Peyer's patch (tissue), 4 donors: ENCODE results near the gene NKD1. TPM values are rescaled to one million over a fixed set of nuclear protein-coding genes. Genes with fewer than 3 reads are reported as not detected.

Experiments
- DNase-seq, 3 donors: peaks; one replicate each; pipeline ENCODE4 v3.0.0-alpha.2; 2017 to 2019
- H3K27ac ChIP-seq, 4 donors: fragments of 200-600 bp; sonication (generic); one replicate each; pipeline ENCODE4 v1.5.1; 2016 to 2019
- H3K27me3 ChIP-seq, 2 donors: fragments of 200-600 bp; sonication (generic); one replicate each; pipeline ENCODE4 v1.5.1; 2019
- H3K36me3 ChIP-seq, 3 donors: fragments of 200-600 bp; sonication (generic); one replicate each; pipeline ENCODE4 v1.5.1; 2016 to 2019
- H3K4me1 ChIP-seq, 4 donors: fragments of 200-600 bp; sonication (generic); one replicate each; pipeline ENCODE4 v1.5.1; 2016 to 2019
- H3K4me3 ChIP-seq, 4 donors: fragments of 200-600 bp; sonication (generic); 1 replicate in 3 of 4; 2 replicates in 1 of 4; pipeline ENCODE4 v1.5.1; 2016 to 2019; ENCODE audit warnings: mild to moderate bottlenecking in 1 of 4
- H3K9me3 ChIP-seq, 4 donors: fragments of 200-600 bp; sonication (generic); one replicate each; pipeline ENCODE4 v1.5.1; 2016 to 2019; ENCODE audit warnings: mild to moderate bottlenecking in 1 of 4
- POLR2A ChIP-seq, 2 donors: fragments of 450-650 bp; IDR thresholded peaks; one replicate each; pipeline ENCODE4 v1.5.1; 2017; ENCODE audit warnings: antibody characterized with exemption in 2 of 2, mild to moderate bottlenecking in 2 of 2, moderate library complexity in 2 of 2
- total RNA-seq, 4 donors: library from RNA; depleted of rRNA; stranded (reverse); fragments of >200 nt; gene quantifications; one replicate each; pipeline ENCODE4 v1.1.0, GENCODE V29; 2016
- TF ChIP-seq, protein P1 (sequence below), 6 experiments: fragments of 450-650 bp in 4 of 6; fragments of 200-600 bp in 2 of 6; sonication (generic) in 1 of 6; IDR thresholded peaks; one replicate each; pipeline ENCODE4 v1.5.1; 2017 to 2019; ENCODE audit warnings: antibody characterized with exemption in 6 of 6, mild to moderate bottlenecking in 3 of 6, moderate library complexity in 1 of 6

NKD1 gene
- total RNA-seq, 4 donors from 2014 or later = 1.7 to 4.0 (median 3.4) TPM

DNA sequence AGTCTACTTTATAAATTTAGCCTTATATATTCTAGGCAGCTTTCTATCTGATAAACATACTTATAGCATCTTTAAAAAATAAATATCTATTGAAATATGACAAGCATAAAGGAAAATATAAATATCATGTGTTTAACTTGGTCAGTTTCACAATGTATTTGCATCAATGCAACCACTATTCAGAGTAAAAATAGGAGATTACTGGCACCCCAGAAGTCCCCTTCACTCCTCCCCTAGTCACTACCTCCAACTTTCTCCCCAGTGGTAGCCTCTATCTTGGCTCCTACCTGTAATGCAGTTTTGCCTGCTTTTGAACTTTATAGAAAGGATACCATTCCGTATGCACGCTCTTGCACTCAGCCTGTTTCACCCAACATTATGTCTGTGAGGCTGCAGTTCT, 142.0 kb downstream of the NKD1 start:
- TF ChIP-seq POLR2A (IDR thresholded peaks at IDR 0.05) = no peak
- TF ChIP-seq, protein P1, sequence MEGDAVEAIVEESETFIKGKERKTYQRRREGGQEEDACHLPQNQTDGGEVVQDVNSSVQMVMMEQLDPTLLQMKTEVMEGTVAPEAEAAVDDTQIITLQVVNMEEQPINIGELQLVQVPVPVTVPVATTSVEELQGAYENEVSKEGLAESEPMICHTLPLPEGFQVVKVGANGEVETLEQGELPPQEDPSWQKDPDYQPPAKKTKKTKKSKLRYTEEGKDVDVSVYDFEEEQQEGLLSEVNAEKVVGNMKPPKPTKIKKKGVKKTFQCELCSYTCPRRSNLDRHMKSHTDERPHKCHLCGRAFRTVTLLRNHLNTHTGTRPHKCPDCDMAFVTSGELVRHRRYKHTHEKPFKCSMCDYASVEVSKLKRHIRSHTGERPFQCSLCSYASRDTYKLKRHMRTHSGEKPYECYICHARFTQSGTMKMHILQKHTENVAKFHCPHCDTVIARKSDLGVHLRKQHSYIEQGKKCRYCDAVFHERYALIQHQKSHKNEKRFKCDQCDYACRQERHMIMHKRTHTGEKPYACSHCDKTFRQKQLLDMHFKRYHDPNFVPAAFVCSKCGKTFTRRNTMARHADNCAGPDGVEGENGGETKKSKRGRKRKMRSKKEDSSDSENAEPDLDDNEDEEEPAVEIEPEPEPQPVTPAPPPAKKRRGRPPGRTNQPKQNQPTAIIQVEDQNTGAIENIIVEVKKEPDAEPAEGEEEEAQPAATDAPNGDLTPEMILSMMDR (IDR thresholded peaks at IDR 0.05) = no peak
- no peak overlapping the region for H3K27ac ChIP-seq
- no peaks in the 10 kb centered on the region for H3K36me3 ChIP-seq
- peaks cover 0 to 10% (median 9%) of the 10 kb centered on the region in 4 donors for H3K4me1 ChIP-seq
- H3K27me3 ChIP-seq = no peaks in the 10 kb centered on the region
- no peaks in the 10 kb centered on the region for H3K9me3 ChIP-seq
- H3K4me3 ChIP-seq = no peak overlapping the region
- DNase-seq = no peak

DNA sequence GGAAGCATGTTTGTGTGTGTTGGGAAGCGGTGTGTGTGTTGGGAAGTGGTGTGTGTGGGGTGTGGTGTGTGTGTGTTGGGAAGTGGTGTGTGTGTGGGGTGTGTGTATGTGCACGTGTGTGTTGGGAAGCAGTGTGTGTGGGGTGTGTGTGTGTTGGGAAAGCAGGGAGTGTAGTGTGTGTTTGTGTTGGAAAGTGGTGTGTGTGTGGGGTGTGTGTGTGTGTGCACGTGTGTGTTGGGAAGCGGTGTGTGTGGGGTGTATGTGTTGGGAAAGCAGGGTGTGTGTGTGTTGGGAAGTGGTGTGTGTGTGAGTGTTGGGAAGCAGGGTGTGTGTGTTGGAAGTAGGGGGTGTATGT, 144.4 kb downstream of the NKD1 start:
- TF ChIP-seq, protein P1 (IDR thresholded peaks at IDR 0.05) = no peak
- TF ChIP-seq POLR2A (IDR thresholded peaks at IDR 0.05) = no peak
- H3K4me3 ChIP-seq = no peak overlapping the region
- peaks cover 7 to 28% (median 17%) of the 10 kb centered on the region in 4 donors for H3K4me1 ChIP-seq
- H3K27me3 ChIP-seq = no peaks in the 10 kb centered on the region
- no peaks in the 10 kb centered on the region for H3K9me3 ChIP-seq
- no peaks in the 10 kb centered on the region for H3K36me3 ChIP-seq
- H3K27ac ChIP-seq = no peak overlapping the region
- DNase-seq = no peak

DNA sequence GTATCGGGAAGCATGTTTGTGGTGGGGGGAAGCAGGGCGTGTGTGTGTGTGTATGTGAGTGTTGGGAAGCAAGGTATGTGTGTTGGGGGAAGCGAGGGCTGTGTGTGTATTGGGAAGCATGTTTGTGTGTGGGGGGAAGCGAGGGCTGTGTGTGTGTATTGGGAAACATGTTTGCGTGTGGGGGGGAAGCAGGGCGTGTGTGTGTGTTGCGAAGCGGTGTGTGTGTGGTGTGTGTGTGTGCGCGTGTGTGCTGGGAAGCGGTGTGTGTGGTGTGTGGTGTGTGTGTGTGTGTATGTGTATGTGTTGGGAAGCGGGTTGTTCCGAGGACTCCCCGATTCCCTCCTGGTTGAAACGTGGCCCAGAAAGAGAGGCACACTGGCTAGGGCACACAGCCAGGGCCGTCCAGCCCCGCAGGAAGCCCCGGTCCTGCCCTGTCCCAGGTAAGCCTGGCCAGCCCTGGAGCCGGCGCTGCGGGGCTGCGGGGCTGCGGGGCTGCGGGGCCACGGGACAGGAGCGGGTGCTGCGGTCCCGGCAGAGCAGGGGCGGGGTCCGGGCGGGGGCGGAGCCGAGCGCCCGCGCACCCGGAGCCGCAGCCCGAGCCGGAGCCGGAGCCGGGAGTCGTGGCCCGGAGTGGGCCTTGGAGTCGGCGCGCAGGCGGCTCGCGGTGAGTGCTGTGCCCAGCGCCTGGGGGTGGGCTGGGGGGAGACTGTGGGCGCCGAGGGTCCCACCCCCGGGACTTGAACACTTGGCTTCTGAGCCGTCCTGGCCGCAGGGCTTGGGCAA, 145.0 kb downstream of the NKD1 start, which contains the start of gene NOD2:
Gene NOD2 (plus strand): TSS at position 608 of the 783 bp plus-strand sequence. CDS start 5,890 bp downstream, outside the sequence.
- no peaks in the 10 kb centered on the region for H3K36me3 ChIP-seq
- TF ChIP-seq, protein P1 (IDR thresholded peaks at IDR 0.05) = no peak
- no peak for TF ChIP-seq POLR2A (IDR thresholded peaks at IDR 0.05)
- no peak for DNase-seq
- peak within 1 kb of the TSS in 2 of 4 donors; percentile 25 to 70 for H3K27ac ChIP-seq
- peak within 1 kb of the TSS; percentile 32 to 64 (median 60) for H3K4me3 ChIP-seq
- peaks cover 7 to 33% (median 19%) of the 10 kb centered on the region in 4 donors for H3K4me1 ChIP-seq
- no peaks in the 10 kb centered on the region for H3K9me3 ChIP-seq
- no peaks in the 10 kb centered on the region for H3K27me3 ChIP-seq

DNA sequence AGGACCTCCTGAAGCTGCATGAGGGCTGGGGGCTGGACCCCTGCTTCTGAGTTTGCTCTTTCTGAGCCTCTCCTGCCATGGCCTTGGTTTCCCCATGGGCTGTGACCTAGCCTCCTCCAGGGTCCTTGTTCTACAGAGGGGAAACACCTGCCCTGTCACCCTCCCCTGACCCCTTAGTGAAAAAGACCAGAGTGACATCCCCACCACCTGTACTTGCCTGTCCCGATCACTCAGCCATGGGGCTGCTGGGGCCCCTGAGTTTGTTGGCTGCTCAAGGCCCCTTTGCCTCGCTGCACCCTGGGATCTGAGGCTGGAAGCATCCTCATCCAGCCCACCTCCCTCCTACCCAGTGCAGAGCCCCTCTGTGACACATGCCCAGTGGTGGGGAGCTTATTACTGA, 146.0 kb downstream of the NKD1 start:
- Histone ChIP-seq H3K27me3 (no peaks in the 10 kb centered on the region), H3K4me3 (peak overlapping the region in 2 of 4 donors; percentile 62 to 64), H3K36me3 (no peaks in the 10 kb centered on the region), H3K4me1 (peaks cover 7 to 38% (median 19%) of the 10 kb centered on the region in 4 donors), H3K9me3 (no peaks in the 10 kb centered on the region), H3K27ac (peak overlapping the region in 1 of 4 donors; percentile 70)
- no peak for DNase-seq
- TF ChIP-seq, protein P1 (IDR thresholded peaks at IDR 0.05) = no peak
- no peak for TF ChIP-seq POLR2A (IDR thresholded peaks at IDR 0.05)

DNA sequence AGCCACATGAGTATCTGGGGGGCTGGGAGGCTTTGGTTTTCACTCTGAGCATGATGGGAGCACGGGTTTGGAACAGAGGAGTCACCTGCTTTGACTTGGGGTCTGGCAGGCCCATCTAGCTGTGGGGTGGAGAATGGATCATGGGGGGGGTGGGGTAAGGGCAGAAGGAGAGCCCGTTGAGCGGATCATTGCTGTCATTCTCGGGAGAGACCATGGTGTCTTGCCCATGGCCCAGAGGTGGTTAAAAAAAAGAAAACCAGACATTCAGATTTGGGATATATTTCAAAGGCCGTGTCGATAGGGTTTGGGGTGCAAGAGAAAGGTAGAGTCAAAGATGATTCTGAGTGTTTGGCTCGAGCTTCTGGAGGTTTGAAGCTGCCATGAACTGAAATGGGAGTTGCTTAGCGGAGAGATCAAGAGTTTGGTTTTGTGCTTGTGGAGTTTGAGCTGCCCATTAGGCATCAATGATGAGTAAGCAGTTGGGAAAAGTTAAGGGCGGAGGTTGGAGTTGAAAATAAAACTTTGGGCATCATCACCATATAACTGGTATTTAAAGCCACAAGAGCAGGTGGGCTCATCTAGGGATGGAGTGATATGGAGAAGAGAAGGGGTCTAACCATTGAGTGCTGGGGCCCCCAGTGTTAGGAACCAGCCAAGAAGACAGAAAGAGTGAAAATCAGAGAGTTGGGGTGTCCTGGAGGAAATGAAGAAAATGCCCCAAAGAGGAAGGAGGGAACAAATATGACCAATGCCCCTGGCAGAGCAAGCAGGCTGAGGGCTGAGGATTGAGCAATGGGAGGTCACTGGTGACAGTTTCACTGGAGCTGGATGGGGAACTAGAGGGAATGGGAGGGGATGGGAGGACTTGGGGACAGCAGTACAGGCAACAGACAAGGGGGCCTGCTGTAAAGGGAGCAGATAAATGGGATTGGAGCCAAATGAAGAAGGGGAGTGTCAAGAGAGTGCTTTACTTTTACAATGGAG, 147.1 kb downstream of the NKD1 start:
- Histone ChIP-seq H3K27me3 (no peaks in the 10 kb centered on the region), H3K4me1 (peaks cover 7 to 38% (median 19%) of the 10 kb centered on the region in 4 donors), H3K4me3 (no peak overlapping the region), H3K36me3 (no peaks in the 10 kb centered on the region), H3K9me3 (no peaks in the 10 kb centered on the region), H3K27ac (peak overlapping the region in 3 of 4 donors; percentile 61 to 77 (median 69))
- no peak for TF ChIP-seq POLR2A (IDR thresholded peaks at IDR 0.05)
- TF ChIP-seq, protein P1 (IDR thresholded peaks at IDR 0.05) = no peak
- no peak for DNase-seq
